GM10266 (cell line): ENCODE measurements around the gene RTP5.
"Not testable (repeated sequence)": the region's sequence is repeated elsewhere in the genome, so short reads cannot be mapped to it uniquely, and the experiment has no call there.

Source experiments
- DNase-seq: peaks from one replicate; pipeline ENCODE4 v3.0.0; 2012; ENCODE audit errors: extremely low spot score
- TF ChIP-seq, protein P1 (sequence below): IDR thresholded peaks from 2 replicates; pipeline ENCODE4 v1.5.1; 2012; ENCODE audit warnings: mild to moderate bottlenecking, low read depth; ENCODE audit not compliant: control insufficient read depth, insufficient read depth; ENCODE audit errors: missing control alignments

Gene RTP5

DNA sequence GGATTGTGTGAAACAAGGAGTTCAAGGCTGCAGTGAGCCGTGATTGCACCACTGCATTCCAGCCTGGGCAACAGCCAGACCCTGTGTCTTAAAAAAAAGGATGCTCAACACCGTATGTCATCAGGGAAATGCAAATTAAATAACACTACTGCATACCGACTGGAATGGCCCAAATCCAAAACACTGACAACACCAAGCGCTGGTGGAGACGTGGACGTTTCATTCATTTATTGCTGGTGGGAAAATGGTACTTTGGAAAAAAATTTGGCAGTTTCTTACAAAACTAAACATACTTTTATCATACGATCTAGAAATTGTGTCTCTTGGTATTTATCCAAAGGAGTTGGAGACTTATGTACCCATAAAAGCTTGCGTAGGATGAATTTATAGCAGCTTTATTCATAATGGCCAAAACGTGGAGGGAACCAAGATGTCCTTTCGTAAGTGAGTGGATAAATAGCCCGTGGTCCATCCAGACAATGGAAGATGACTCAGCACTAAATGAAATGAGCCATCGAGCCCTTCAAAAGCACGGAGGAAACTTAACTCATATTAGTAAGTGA is 36.3 kb upstream of the RTP5 start:
- DNase-seq: no peak

DNA sequence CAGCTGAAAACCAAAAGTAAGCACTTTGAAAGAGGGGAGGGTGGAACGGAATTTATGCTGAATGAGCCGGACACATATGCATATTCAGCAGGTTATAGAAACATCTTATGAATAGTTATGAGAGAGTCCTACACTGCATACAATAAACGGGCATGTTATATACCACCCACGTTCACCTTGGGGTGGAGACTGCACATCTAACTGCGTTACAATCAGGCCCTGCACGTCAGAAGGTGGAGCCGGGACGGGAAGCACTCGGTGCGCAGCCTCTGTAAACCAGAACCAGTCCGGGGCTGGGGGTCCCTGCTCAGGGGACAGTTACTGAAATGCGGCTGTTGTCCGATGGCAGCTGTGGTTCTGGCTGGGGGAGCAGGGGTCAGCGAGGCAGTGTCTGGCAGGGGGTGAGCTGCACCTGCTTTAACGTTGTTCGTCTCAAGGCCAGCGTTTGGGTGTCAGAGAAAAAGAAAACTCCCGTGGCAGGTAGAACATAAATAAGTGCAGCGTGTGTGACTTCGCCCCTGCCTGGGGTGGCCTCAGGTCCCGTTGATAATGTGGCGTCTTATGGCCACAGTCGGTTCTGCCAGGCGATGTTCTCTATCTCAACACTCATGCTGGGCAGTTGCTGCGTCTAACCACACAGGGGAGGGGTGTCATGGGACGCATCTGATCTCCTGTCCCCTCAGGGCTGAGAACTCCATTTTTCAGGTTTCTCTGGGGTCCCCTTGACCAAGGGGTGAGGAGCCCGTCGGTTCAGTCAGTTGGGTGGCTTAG is 35.6 kb upstream of the RTP5 start:
- DNase-seq: not testable (repeated sequence)

More for the DNA sequence above, 36.3 kb upstream of the RTP5 start:
- TF ChIP-seq, protein P1, sequence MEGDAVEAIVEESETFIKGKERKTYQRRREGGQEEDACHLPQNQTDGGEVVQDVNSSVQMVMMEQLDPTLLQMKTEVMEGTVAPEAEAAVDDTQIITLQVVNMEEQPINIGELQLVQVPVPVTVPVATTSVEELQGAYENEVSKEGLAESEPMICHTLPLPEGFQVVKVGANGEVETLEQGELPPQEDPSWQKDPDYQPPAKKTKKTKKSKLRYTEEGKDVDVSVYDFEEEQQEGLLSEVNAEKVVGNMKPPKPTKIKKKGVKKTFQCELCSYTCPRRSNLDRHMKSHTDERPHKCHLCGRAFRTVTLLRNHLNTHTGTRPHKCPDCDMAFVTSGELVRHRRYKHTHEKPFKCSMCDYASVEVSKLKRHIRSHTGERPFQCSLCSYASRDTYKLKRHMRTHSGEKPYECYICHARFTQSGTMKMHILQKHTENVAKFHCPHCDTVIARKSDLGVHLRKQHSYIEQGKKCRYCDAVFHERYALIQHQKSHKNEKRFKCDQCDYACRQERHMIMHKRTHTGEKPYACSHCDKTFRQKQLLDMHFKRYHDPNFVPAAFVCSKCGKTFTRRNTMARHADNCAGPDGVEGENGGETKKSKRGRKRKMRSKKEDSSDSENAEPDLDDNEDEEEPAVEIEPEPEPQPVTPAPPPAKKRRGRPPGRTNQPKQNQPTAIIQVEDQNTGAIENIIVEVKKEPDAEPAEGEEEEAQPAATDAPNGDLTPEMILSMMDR: no peak

DNA sequence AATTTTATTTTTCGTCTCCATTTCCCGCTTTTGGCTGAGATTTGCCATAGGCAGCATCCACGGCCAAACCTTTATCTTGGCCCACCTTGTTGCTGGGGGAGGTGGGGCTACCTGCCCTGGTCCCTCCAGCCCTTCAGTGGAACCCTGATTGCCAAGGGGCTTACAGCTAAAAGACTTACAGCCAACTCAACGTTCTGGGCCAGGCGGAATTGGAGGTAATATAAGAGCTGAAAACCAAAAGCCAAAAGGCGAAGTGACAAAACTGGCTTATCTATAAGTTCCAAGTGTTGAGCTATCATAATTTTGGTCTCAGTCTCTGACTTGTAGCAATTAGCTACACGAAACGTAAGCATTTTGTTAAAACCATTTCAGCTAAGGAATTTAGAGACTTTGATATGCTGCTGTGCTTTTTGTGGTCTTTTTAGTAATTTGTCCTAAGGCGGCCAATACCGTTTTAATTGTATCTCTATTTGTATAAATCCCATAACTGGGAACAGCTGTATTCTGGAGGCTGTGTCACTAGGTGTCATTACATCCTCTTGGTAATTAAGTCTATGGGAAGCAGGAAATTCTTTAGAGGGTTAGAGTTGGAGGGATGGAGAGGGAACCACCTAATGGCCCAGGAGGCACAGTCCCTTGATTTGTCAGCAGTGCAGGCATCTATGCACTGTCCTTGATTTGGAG is 34.9 kb upstream of the RTP5 start:
- DNase-seq: no peak
- TF ChIP-seq, protein P1: no peak

DNA sequence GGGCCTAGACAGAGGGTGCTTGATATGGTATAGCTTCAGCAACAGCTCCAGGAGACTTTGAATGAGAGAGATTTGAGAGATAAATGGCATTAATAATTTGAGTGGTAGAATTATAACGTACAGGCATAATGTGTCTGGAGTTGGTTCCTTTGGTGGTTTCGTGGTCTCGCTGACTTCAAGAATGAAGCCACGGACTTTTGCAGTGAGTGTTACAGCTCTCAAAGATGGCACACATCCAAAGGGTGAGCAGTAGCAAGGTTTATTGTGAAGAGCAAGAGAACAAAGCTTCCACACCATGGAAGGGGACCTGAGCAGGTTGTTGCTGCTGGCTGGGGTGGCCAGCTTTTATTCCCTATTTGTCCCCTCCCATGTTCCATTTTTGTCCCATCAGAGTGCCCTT is 33.9 kb upstream of the RTP5 start:
- no peak for DNase-seq
- TF ChIP-seq, protein P1: no peak

DNA sequence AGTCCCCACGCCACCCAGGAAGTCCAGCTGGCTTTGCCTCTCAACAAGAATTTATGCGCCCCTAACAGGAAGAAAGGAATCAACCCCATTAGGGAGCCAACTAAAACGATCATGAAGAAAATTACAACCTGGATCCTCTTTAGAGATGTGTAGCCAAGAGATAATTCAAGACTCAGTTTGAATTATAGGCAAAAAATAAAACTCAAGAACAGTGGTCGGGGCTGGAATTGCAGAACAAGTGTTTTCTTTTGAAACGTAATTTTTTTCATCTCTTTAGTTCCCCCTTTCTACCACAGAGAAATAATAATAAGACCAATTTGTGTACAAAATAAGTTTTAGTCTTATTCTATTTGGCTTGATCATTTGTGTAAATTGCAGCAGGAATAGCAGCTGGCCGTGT is 33.2 kb upstream of the RTP5 start:
- DNase-seq: no peak
- TF ChIP-seq, protein P1: no peak

DNA sequence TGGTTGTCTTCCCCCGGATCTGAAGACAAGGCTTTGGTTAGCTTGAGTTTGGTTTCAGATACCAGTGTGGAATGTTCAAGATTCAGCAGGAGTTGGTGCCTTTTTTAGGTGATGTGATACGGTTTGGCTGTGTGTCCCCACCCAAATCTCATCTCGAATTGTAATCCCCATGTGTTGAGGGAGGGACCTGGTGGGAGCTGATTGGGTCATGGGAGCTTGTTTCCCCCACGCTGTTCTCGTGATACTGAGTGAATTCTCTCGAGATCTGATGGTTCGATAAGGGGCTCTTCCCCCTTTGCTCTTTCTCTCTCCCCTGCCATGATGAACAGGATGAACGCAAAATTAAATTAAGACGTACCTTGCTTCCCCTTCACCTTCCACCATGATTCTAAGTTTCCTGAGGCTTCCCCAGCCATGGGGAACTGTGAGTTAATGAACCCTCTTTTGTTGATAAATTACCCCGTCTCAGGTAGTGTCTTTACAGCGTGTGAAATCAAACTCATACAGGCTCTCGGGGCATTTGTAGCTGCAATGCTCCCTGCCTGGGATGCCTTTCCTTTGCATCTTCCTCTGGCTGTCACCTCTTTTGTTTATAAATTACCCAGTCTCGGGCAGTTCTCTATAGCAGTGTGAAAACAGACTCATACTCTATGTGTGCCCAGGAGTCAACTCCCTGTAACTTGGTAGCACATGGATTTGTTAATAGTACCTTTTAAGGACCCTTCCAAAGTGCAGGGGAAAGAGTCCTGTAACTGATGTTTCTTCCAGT is 32.1 kb upstream of the RTP5 start:
- no peak for DNase-seq
- TF ChIP-seq, protein P1: no peak
